Measurements from ENCODE around the gene ADCY5. TPM values are rescaled to one million over a fixed set of nuclear protein-coding genes. Genes with fewer than 3 reads are reported as not detected.

The ADCY5 gene
- total RNA-seq, 1 donor from 2014 or later = not detected

DNA sequence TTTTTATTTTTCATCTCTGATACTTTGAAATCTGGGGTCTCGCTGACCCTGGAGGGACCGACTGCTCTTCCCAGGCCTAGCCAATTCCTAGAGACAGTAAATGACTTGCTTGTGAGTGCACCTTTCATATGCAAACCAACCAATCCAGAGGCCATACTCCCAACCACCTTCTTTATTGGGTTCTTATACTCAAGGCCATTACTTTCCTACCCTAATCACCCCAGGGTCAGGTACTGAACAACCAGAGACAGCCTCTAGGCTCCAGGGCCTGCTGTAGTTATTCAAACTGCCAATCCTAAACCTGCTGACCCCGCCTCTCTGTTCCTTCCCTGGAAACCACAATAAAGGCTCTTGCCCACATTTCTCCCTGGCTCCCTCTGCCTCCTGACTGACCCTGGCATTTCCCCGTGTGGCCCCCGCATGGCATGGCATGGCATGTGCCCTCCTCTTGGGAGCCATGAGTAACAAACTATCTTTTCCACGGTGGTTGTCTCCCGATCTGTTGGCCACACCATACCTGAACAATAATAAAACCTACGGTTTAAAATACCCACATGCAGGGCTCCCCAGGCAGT is 42.9 kb downstream of the ADCY5 start:
- Mint-ChIP-seq H3K4me3 (ENCODE audit: low read depth) (no peak overlapping the region), H3K36me3 (ENCODE audit: low read depth) (no peaks in the 10 kb centered on the region), H3K4me1 (ENCODE audit: low read depth) (no peaks in the 10 kb centered on the region), H3K27ac (no peak overlapping the region), H3K27me3 (ENCODE audit: low read depth) (peaks cover 3% of the 10 kb centered on the region), H3K9me3 (no peaks in the 10 kb centered on the region)
- intact Hi-C loops (cut with micrococcal nuclease) = no loop called here
- DNase-seq (ENCODE audit: low spot score) = no peak

DNA sequence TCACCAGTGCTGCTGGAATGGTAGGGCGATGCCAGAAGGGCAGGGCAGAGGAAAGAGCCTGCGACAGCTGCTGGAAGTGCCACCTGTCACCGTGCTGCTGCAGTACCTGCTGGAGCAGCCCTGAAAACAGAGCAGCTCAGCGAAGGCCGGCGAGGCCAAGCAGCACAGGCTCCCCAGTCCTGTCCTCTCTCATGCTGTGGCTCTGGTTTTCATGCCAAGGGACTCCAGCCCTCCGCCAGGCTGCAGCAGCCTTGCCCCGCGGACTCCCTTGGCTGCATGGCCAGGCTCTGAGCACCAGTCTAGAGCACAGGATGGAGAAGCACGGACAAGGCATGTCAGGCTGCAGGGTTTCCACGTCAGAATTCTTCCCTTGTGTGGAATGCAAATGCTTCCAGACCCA is 43.9 kb downstream of the ADCY5 start:
- no peaks in the 10 kb centered on the region for H3K9me3 Mint-ChIP-seq
- no peak overlapping the region for H3K4me3 Mint-ChIP-seq (ENCODE audit: low read depth)
- DNase-seq (ENCODE audit: low spot score) = no peak
- H3K4me1 Mint-ChIP-seq (ENCODE audit: low read depth) = no peaks in the 10 kb centered on the region
- H3K27ac Mint-ChIP-seq = no peak overlapping the region
- no peaks in the 10 kb centered on the region for H3K36me3 Mint-ChIP-seq (ENCODE audit: low read depth)
- no peaks in the 10 kb centered on the region for H3K27me3 Mint-ChIP-seq (ENCODE audit: low read depth)
- intact Hi-C loops (cut with micrococcal nuclease) = no loop called here

DNA sequence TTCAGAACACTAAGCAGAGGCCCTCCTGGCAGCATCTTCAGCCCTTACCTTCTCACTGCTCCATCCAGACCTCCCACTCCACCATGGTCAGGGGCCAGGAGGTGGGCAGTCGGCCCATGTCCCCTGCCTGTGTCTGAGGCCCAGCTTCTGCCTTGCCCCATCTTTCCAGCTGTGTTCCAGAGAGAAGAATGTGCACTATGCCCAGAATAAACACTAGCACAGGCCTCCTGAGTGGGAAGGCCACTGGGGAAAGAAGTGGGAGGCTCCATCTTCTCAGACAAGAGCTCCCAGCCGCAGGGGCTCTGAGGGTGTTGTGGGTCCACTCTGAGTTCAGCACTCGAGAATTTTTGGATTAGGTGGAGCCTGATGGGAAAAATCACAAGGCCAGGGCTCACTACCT is 44.5 kb downstream of the ADCY5 start:
- Mint-ChIP-seq H3K4me1 (ENCODE audit: low read depth) (no peaks in the 10 kb centered on the region), H3K27ac (no peak overlapping the region), H3K36me3 (ENCODE audit: low read depth) (no peaks in the 10 kb centered on the region), H3K4me3 (ENCODE audit: low read depth) (no peak overlapping the region), H3K9me3 (no peaks in the 10 kb centered on the region), H3K27me3 (ENCODE audit: low read depth) (no peaks in the 10 kb centered on the region)
- intact Hi-C loops (cut with micrococcal nuclease) = no loop called here
- no peak for DNase-seq (ENCODE audit: low spot score)

DNA sequence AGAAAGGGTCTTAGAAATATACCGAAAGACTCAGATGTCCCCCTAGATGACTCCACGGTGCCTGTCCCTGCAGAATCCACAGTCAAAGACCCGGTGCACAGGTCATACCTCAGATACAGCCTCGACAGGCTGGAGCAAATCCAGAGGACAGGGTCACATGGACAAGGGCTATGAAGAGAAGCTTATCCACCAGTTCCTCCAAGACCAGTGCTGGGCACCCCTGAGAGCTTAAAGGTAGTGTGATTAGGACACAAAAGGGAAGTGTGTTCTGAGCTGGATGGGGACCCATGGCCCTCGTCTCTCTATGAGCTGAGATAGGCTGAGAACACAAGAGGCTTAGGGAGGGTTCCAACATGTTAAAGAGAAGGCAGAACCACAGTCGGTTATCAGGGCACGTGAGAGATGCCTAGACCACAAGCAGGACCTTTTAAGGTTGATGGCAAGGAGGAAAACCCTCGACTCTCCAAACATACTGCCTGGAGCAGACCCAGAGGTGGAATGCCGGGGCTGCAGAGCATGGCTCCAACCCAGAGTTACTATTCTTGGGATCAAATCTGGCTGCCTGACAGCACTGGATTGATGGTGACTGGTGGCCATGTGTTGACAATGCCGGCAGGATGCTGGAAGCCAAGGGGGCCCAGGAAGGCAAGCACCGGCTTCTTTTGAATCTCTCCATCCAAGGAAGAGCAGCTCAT is 46.9 kb downstream of the ADCY5 start:
- Mint-ChIP-seq H3K27me3 (ENCODE audit: low read depth) (peaks cover 7% of the 10 kb centered on the region), H3K9me3 (no peaks in the 10 kb centered on the region), H3K36me3 (ENCODE audit: low read depth) (no peaks in the 10 kb centered on the region), H3K4me1 (ENCODE audit: low read depth) (no peaks in the 10 kb centered on the region), H3K27ac (no peak overlapping the region), H3K4me3 (ENCODE audit: low read depth) (no peak overlapping the region)
- DNase-seq (ENCODE audit: low spot score) = no peak
- intact Hi-C loops (cut with micrococcal nuclease) = no loop called here

DNA sequence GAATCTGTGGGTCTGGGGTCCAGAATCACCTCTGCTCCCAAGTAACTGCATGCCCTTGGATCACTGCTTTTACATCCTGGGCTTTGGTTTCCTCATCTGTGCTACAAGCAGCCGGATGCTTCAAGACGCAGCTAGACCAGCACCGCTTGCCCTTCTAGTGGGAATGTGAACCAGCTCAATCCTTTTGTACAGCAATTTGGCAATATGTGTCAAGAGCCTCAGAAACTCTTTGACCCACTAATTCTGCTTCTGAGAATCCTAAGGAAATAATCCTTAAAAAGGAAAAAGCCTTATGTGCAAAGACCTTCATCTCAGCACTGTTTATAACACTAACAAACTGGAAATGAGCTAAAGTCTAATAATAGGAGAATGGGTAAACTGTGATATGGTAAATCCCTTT is 48.7 kb downstream of the ADCY5 start:
- DNase-seq (ENCODE audit: low spot score) = no peak
- H3K9me3 Mint-ChIP-seq = no peaks in the 10 kb centered on the region
- no peak overlapping the region for H3K27ac Mint-ChIP-seq
- peaks cover 11% of the 10 kb centered on the region for H3K27me3 Mint-ChIP-seq (ENCODE audit: low read depth)
- no peaks in the 10 kb centered on the region for H3K36me3 Mint-ChIP-seq (ENCODE audit: low read depth)
- H3K4me3 Mint-ChIP-seq (ENCODE audit: low read depth) = no peak overlapping the region
- no peaks in the 10 kb centered on the region for H3K4me1 Mint-ChIP-seq (ENCODE audit: low read depth)
- intact Hi-C loops (cut with micrococcal nuclease) = no loop called here

DNA sequence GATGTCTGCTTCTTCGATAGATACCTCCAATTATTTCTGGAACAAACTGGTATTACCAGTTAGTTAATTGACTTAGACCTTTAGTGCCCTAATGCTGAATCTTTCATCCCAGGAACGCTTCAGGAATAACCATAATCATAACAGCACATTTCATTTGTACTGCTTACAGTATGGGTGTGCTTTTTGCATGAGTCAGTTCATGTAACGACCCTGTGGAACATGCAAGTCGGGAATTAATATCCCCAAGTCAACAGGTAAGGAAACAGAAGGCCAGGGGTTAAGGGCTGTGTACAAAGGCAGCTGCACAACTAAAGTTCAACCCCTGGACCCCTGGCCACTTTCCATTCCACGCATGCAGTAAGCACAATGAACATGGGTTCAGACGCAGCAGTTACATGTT is 49.2 kb downstream of the ADCY5 start:
- Mint-ChIP-seq H3K4me1 (ENCODE audit: low read depth) (no peaks in the 10 kb centered on the region), H3K4me3 (ENCODE audit: low read depth) (no peak overlapping the region), H3K9me3 (no peaks in the 10 kb centered on the region), H3K27ac (no peak overlapping the region), H3K36me3 (ENCODE audit: low read depth) (no peaks in the 10 kb centered on the region), H3K27me3 (ENCODE audit: low read depth) (peaks cover 11% of the 10 kb centered on the region)
- intact Hi-C loops (cut with micrococcal nuclease) = no loop called here
- no peak for DNase-seq (ENCODE audit: low spot score)

DNA sequence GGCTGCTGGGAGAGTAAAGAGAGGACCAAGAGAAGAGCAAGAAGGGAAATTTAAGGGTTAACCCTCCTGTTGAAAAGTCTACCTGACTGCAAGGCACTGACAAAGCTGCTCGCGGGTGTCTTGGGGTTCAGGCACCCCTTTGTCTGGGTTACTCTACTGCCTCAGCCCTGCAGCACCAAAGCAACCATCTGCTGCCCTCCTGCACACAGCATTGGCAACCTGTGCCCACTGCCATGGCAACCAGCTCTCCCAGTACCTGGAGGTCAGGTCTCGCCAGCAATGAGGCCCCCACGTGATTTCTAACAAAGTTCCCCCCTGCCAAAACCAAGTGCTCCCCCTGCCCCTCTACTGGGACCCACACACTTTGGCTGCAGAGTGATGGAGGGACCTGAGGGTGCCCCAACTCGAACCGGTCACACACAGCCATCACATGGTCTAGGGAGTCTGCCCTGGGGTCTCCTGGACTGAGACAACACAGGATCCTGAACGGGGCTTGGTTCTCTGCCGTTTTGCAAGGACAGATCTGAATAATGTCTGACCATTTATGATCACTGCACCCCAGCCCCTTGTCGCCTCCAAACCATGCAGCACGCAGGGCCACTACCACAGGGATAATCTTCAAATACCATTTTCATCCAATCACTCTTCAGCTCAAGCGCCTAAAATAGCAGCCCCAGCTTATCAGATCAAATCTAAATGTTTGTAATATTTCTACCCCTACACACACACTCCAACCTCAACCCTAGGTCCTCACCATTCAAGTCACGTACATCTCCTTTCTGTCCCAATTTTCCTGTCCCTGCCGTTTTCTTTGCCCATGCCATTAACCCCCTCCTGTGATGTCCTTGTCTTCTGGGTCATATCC is 50.7 kb downstream of the ADCY5 start:
- no peak overlapping the region for H3K27ac Mint-ChIP-seq
- intact Hi-C loops (cut with micrococcal nuclease) = no loop called here
- H3K36me3 Mint-ChIP-seq (ENCODE audit: low read depth) = no peaks in the 10 kb centered on the region
- no peak overlapping the region for H3K4me3 Mint-ChIP-seq (ENCODE audit: low read depth)
- H3K9me3 Mint-ChIP-seq = no peaks in the 10 kb centered on the region
- DNase-seq (ENCODE audit: low spot score) = no peak
- H3K4me1 Mint-ChIP-seq (ENCODE audit: low read depth) = no peaks in the 10 kb centered on the region
- H3K27me3 Mint-ChIP-seq (ENCODE audit: low read depth) = peaks cover 14% of the 10 kb centered on the region

DNA sequence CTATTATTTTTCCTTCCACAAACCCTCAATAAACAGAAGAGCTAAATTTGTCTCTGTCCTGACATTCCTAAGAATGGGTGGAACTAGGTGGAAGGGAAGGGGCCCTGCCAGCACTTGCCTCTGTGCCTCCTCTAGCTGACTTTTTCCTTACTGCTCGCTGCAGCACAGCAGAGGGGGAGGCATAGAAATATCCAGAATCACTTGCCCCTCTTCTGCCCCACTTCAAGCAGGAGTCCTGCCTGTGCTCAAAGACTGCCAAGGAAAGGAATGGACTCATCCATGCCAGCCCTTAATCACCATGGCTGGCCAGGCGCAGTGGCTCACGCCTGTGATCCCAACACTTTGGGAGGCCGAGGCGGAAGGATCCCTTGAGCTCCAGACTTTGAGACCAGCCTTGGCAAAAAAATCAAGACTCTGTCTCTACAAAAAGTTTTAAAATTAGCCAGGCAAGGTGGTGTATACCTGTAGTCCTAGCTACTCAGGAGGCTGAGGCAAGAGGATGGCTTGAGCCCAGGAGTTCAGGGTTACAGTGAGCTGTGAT is 51.8 kb downstream of the ADCY5 start:
- H3K36me3 Mint-ChIP-seq (ENCODE audit: low read depth) = no peaks in the 10 kb centered on the region
- H3K27me3 Mint-ChIP-seq (ENCODE audit: low read depth) = peaks cover 14% of the 10 kb centered on the region
- no peaks in the 10 kb centered on the region for H3K4me1 Mint-ChIP-seq (ENCODE audit: low read depth)
- H3K9me3 Mint-ChIP-seq = no peaks in the 10 kb centered on the region
- H3K27ac Mint-ChIP-seq = no peak overlapping the region
- intact Hi-C loops (cut with micrococcal nuclease) = no loop called here
- no peak overlapping the region for H3K4me3 Mint-ChIP-seq (ENCODE audit: low read depth)
- no peak for DNase-seq (ENCODE audit: low spot score)

DNA sequence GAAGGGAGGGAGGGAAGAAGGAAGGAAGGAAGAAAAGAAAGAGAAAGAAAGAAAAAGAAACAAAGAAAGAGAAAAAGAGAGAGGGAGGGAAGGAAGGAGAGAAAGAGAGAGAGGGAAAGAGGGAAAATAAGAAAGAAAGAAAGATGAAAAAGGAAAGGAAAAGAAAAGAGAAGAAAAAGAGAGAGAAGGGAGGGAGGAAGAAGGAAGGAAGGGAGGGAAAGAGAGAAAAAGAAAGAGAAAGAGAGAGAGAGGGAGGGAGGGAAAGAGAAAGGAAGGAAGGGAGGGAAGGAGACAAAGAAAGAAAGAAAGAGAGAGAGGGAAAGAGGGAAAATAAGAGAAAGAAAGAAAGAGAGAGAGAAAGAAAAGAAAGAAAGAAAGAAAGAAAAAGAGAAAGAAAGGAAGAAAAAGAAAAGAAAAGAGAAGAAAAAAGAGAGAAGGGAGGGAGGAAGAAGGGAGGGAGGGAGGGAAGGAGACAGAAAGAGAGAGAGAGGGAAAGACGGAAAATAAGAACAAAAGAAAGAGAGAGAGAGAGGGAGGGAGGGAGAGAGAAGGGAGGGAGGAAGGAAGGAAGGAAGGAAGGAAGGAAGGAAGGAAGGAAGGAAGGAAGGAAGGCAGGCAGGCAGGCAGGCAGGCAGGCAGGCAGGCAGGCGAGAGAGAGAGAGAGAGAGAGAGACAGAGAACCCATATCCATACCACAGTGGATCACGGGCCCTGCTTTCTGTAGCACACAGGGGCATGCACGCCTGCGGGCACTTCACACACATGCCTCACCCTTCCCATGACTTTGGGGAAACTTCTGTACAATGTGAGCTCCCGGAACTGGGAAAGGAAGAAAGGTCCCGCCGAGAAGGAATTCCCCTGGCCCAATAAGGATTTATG is 52.5 kb downstream of the ADCY5 start:
- Mint-ChIP-seq H3K36me3 (ENCODE audit: low read depth) (no peaks in the 10 kb centered on the region), H3K4me1 (ENCODE audit: low read depth) (no peaks in the 10 kb centered on the region), H3K9me3 (no peaks in the 10 kb centered on the region), H3K27me3 (ENCODE audit: low read depth) (peaks cover 14% of the 10 kb centered on the region), H3K27ac (no peak overlapping the region), H3K4me3 (ENCODE audit: low read depth) (no peak overlapping the region)
- DNase-seq (ENCODE audit: low spot score) = no peak
- intact Hi-C loops (cut with micrococcal nuclease) = no loop called here

DNA sequence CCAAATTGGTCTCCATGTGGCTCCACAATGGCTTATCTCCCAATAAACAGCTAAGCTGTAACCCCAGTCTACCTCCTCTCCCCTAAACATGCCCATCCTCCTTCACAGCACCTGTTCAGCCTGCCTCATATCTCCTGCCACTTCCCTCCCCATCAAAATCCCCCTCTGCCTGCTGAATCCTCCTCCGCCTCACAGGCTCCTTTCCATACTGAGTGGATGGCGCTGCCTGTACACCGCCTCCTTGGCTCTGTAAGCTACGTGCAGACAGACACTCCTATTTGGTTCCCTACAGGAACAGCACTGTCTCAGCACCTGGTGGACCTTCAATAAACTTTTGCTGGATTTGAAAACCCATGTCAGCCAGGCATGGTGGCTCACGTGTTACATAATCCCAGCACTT is 53.7 kb downstream of the ADCY5 start:
- no peaks in the 10 kb centered on the region for H3K36me3 Mint-ChIP-seq (ENCODE audit: low read depth)
- no peaks in the 10 kb centered on the region for H3K9me3 Mint-ChIP-seq
- no peaks in the 10 kb centered on the region for H3K4me1 Mint-ChIP-seq (ENCODE audit: low read depth)

DNA sequence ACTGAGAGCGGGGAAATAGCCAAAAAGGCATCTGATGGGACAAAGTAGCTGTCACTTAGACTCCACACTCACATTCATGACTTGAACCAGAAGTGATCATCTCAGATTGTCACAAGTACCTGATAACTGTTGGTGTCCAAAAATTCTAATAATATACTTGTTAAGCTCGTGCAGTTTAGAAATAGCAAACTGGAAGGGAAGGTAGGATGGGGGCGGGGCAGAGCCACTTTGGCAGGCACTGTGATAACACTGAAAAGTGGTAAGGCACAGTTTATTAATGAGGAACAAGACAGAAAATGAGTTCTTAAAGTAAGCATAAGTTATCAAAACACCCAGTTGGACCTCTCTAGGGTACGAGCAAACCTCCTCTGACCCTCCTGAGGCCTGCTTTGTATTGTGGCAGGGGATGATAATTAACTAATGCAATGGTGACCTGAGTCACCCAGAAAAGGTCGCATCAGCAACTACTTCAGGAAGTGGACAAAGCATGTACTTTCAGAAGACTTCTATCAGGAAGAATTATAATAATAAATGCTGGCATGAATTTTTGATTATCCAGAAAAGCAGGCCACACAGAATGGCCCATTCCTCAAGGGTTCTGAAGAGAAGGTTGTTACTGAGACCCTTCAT is 54.4 kb downstream of the ADCY5 start:
- intact Hi-C loops (cut with micrococcal nuclease) = no loop called here

More for the DNA sequence above, 53.7 kb downstream of the ADCY5 start:
- intact Hi-C loops (cut with micrococcal nuclease) = no loop called here
- H3K27me3 Mint-ChIP-seq (ENCODE audit: low read depth) = peaks cover 14% of the 10 kb centered on the region
- no peak overlapping the region for H3K4me3 Mint-ChIP-seq (ENCODE audit: low read depth)
- DNase-seq (ENCODE audit: low spot score) = no peak
- H3K27ac Mint-ChIP-seq = no peak overlapping the region

More for the DNA sequence above, 54.4 kb downstream of the ADCY5 start:
- Mint-ChIP-seq H3K4me1 (ENCODE audit: low read depth) (no peaks in the 10 kb centered on the region), H3K4me3 (ENCODE audit: low read depth) (no peak overlapping the region), H3K36me3 (ENCODE audit: low read depth) (no peaks in the 10 kb centered on the region), H3K9me3 (no peaks in the 10 kb centered on the region), H3K27ac (no peak overlapping the region), H3K27me3 (ENCODE audit: low read depth) (peaks cover 14% of the 10 kb centered on the region)
- no peak for DNase-seq (ENCODE audit: low spot score)
